Caco-2 (cell line): Measurements from ENCODE around the gene TAS2R40. TPM values are rescaled to one million over a fixed set of nuclear protein-coding genes. Genes with fewer than 3 reads are reported as not detected.

ENCODE experiments used
- BruUV-seq: library from RNA; stranded (reverse); fragments of 400-500 nt; replicated peaks from 2 replicates; lab custom pipeline; 2021; lab: Mats Ljungman, UMichigan
- CTCF ChIA-PET: fragments of 300-600 bp; sonication (Branson Sonifier 250); formaldehyde crosslinking; loops from one replicate; lab custom pipeline; 2022; ENCODE audit warnings: antibody characterized with exemption; lab: Charles Lee
- POLR2A ChIA-PET: fragments of 300-600 bp; sonication (Branson Sonifier 250); formaldehyde crosslinking; loops from one replicate; lab custom pipeline; 2022; ENCODE audit warnings: antibody characterized with exemption; lab: Charles Lee
- DNase-seq, 2 experiments: peaks; one replicate each; pipeline versions ENCODE4 v3.0.0 to v3.0.0-alpha.2; 2020 to 2022
- H3K27me3 ChIP-seq: replicated peaks from 2 replicates; pipeline ENCODE4 v1.6.0; 2011; ENCODE audit warnings: low read length; ENCODE audit not compliant: control insufficient read depth, insufficient read depth
- H3K36me3 ChIP-seq: 2 replicates; pipeline ENCODE4 v1.5.1; 2011; ENCODE audit warnings: low read length; ENCODE audit not compliant: control insufficient read depth, insufficient read depth
- H3K4me1 ChIP-seq: fragments of 250-450 bp; sonication (Bioruptor Pico); 2 replicates; pipeline ENCODE4 v1.5.1; 2020; ENCODE audit warnings: mild to moderate bottlenecking
- H3K4me3 ChIP-seq: 2 replicates; pipeline ENCODE4 v1.5.1; 2011; ENCODE audit warnings: low read depth, mild to moderate bottlenecking, control low read depth, low read length
- H3K9me3 ChIP-seq: fragments of 250-450 bp; sonication (Bioruptor Pico); 2 replicates; pipeline ENCODE4 v1.5.1; 2020; ENCODE audit warnings: mild to moderate bottlenecking, moderate library complexity
- H3K27ac Mint-ChIP-seq: one replicate; pipeline ENCODE4 v1.8.0; 2022; ENCODE audit warnings: mixed read lengths; ENCODE audit not compliant: unreplicated experiment
- H3K27me3 Mint-ChIP-seq: one replicate; pipeline ENCODE4 v1.8.0; 2022; ENCODE audit warnings: mixed read lengths; ENCODE audit not compliant: insufficient read depth, unreplicated experiment
- H3K36me3 Mint-ChIP-seq: one replicate; pipeline ENCODE4 v1.8.0; 2022; ENCODE audit warnings: mild to moderate bottlenecking, mixed read lengths; ENCODE audit not compliant: insufficient read depth, unreplicated experiment
- H3K4me1 Mint-ChIP-seq: one replicate; pipeline ENCODE4 v1.8.0; 2022; ENCODE audit warnings: low read depth, mixed read lengths; ENCODE audit not compliant: unreplicated experiment
- H3K4me3 Mint-ChIP-seq: one replicate; pipeline ENCODE4 v1.8.0; 2022; ENCODE audit warnings: mild to moderate bottlenecking, moderate library complexity, mixed read lengths; ENCODE audit not compliant: unreplicated experiment
- H3K9me3 Mint-ChIP-seq: one replicate; pipeline ENCODE4 v1.8.0; 2022; ENCODE audit warnings: mixed read lengths; ENCODE audit not compliant: unreplicated experiment
- CTCF ChIP-seq, 2 experiments: fragments of 200-600 bp in 1 of 2; IDR thresholded peaks; 1 replicate in 1 of 2; 2 replicates in 1 of 2; pipeline versions ENCODE4 v1.5.1 to v1.8.0; 2011 to 2022; ENCODE audit warnings: antibody characterized with exemption in 1 of 2, control low read depth in 1 of 2, inconsistent platforms in 1 of 2, low read depth in 1 of 2, low read length in 1 of 2, mild to moderate bottlenecking in 1 of 2, moderate library complexity in 1 of 2; ENCODE audit not compliant: insufficient read depth in 1 of 2, severe bottlenecking in 1 of 2, unreplicated experiment in 1 of 2
- intact Hi-C: fragments of 100-400 bp; cut with micrococcal nuclease; formaldehyde crosslinking; loops from one replicate; pipeline ENCODE4 v1.10.0; 2022; ENCODE audit not compliant: unreplicated experiment
- total RNA-seq: library from RNA; stranded (reverse); gene quantifications from 2 replicates; pipeline ENCODE4 v1.2.3, GENCODE V29; 2022

Gene TAS2R40
- total RNA-seq, 1 experiment from 2014 or later: not detected

- intact Hi-C loops: loop anchor here (5.0 kb wide), 1 partner anchor 858 kb away; the partner anchor contains the start of gene OR2A12
- H3K27ac Mint-ChIP-seq: no peak overlapping the region
These were observed 7.4 kb downstream of the TAS2R40 start for GRCh38 chr7:143229054-143229790.

GRCh38 chr7:143230602-143231457 is 9.0 kb downstream of the TAS2R40 start:
- H3K27ac Mint-ChIP-seq: no peak overlapping the region
- DNase-seq: no peak
- no peaks in the 10 kb centered on the region for H3K4me1 ChIP-seq
- H3K36me3 Mint-ChIP-seq: no peaks in the 10 kb centered on the region
- peaks cover 6% of the 10 kb centered on the region for H3K27me3 Mint-ChIP-seq
- TF ChIP-seq CTCF (IDR thresholded peaks at IDR 0.05; ENCODE audit: insufficient read depth in 1 of 2, low read depth in 1 of 2, low read length in 1 of 2, severe bottlenecking in 1 of 2, unreplicated experiment in 1 of 2): no peak
- no peaks in the 10 kb centered on the region for H3K27me3 ChIP-seq
- intact Hi-C loops: no loop called here
- ChIA-PET CTCF (no interaction called here), POLR2A (no interaction called here)
- H3K9me3 Mint-ChIP-seq: peaks cover 9% of the 10 kb centered on the region
- H3K4me1 Mint-ChIP-seq: no peaks in the 10 kb centered on the region
- no peak overlapping the region for H3K4me3 Mint-ChIP-seq
- no peaks in the 10 kb centered on the region for H3K9me3 ChIP-seq
- no TSS peak for BruUV-seq
- no peaks in the 10 kb centered on the region for H3K36me3 ChIP-seq
- H3K4me3 ChIP-seq: no peak overlapping the region

More at GRCh38 chr7:143229054-143229790, 7.4 kb downstream of the TAS2R40 start:
- H3K4me3 Mint-ChIP-seq: no peak overlapping the region
- H3K36me3 Mint-ChIP-seq: no peaks in the 10 kb centered on the region
- BruUV-seq: no TSS peak
- H3K9me3 ChIP-seq: no peaks in the 10 kb centered on the region
- H3K27me3 ChIP-seq: no peaks in the 10 kb centered on the region
- no peaks in the 10 kb centered on the region for H3K4me1 ChIP-seq
- no peak for TF ChIP-seq CTCF (IDR thresholded peaks at IDR 0.05; ENCODE audit: insufficient read depth in 1 of 2, low read depth in 1 of 2, low read length in 1 of 2, severe bottlenecking in 1 of 2, unreplicated experiment in 1 of 2)
- no peaks in the 10 kb centered on the region for H3K4me1 Mint-ChIP-seq
- no peak overlapping the region for H3K4me3 ChIP-seq
- no peak for DNase-seq
- no peaks in the 10 kb centered on the region for H3K9me3 Mint-ChIP-seq
- CTCF ChIA-PET: interaction anchor here (1.0 kb wide), 1 partner anchor 14 kb away, joined by 4 read pairs; no protein-coding TSS in a partner anchor
- POLR2A ChIA-PET: no interaction called here
- no peaks in the 10 kb centered on the region for H3K27me3 Mint-ChIP-seq
- no peaks in the 10 kb centered on the region for H3K36me3 ChIP-seq

- Mint-ChIP-seq H3K9me3 (peaks cover 26% of the 10 kb centered on the region), H3K4me1 (no peaks in the 10 kb centered on the region), H3K4me3 (no peak overlapping the region), H3K27me3 (peaks cover 13% of the 10 kb centered on the region), H3K27ac (no peak overlapping the region), H3K36me3 (no peaks in the 10 kb centered on the region)
- no peaks in the 10 kb centered on the region for H3K36me3 ChIP-seq
- H3K4me1 ChIP-seq: no peaks in the 10 kb centered on the region
- H3K4me3 ChIP-seq: no peak overlapping the region
- no peak for DNase-seq
- CTCF ChIA-PET: no interaction called here
- BruUV-seq: no TSS peak
- TF ChIP-seq CTCF (IDR thresholded peaks at IDR 0.05; ENCODE audit: insufficient read depth in 1 of 2, low read depth in 1 of 2, low read length in 1 of 2, severe bottlenecking in 1 of 2, unreplicated experiment in 1 of 2): no peak
- intact Hi-C loops: no loop called here
- H3K9me3 ChIP-seq: no peaks in the 10 kb centered on the region; the same call in 1 of the 2 replicates
- POLR2A ChIA-PET: no interaction called here
- no peaks in the 10 kb centered on the region for H3K27me3 ChIP-seq
These were observed 12.1 kb downstream of the TAS2R40 start for GRCh38 chr7:143233816-143234532.
